HUES6 (cell line): Measurements from ENCODE around the gene U2AF1L4.

Source experiments
- H3K27ac ChIP-seq: 2 replicates; pipeline ENCODE4 v1.7.0; 2013; ENCODE audit warnings: low read depth, mild to moderate bottlenecking, low read length, inconsistent platforms
- H3K27me3 ChIP-seq: 2 replicates; pipeline ENCODE4 v1.6.1; 2013; ENCODE audit warnings: low read length; ENCODE audit not compliant: control insufficient read depth, insufficient read depth
- H3K36me3 ChIP-seq: 2 replicates; pipeline ENCODE4 v1.6.1; 2013; ENCODE audit warnings: low read length; ENCODE audit not compliant: control insufficient read depth, insufficient read depth
- H3K4me1 ChIP-seq: 2 replicates; pipeline ENCODE4 v1.6.1; 2013; ENCODE audit warnings: low read length; ENCODE audit not compliant: control insufficient read depth, insufficient read depth
- H3K4me3 ChIP-seq: 2 replicates; pipeline ENCODE4 v1.5.1; 2013; ENCODE audit warnings: low read depth, low read length
- H3K9ac ChIP-seq: one replicate; pipeline ENCODE4 v1.6.1; 2013; ENCODE audit warnings: mild to moderate bottlenecking, low read length
- H3K9me3 ChIP-seq: 2 replicates; pipeline ENCODE4 v1.6.1; 2013; ENCODE audit warnings: low read depth, low read length; ENCODE audit not compliant: control insufficient read depth, insufficient read depth

U2AF1L4 gene

GRCh38 chr19:35693835-35694599 lies 51.2 kb downstream of the U2AF1L4 start:
- Histone ChIP-seq H3K4me3 (no peak overlapping the region), H3K9ac (no peak overlapping the region), H3K9me3 (peaks cover 5% of the 10 kb centered on the region), H3K4me1 (no peaks in the 10 kb centered on the region), H3K27me3 (no peaks in the 10 kb centered on the region), H3K27ac (no peak overlapping the region), H3K36me3 (no peaks in the 10 kb centered on the region)

DNA sequence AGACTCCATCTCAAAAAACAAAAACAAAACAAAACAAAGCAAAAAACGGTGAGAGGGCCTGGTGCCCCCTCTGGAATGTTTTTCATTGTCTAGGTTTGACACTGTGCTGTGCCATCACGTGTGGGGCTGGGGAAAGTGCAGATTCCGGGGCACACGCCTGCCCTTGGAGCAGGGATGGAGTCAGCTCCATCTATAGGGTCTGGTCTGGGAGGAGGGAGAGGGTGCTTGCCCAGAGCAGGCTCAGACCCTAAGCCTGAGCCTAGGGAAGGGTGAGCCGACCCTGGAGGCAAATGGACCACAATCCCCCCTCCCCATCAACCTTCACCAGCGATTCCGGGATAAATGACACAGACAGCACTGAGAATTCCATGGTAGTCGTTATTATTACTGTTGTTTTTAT lies 51.8 kb downstream of the U2AF1L4 start:
- H3K27ac ChIP-seq = no peak overlapping the region
- no peaks in the 10 kb centered on the region for H3K36me3 ChIP-seq
- H3K9me3 ChIP-seq = peaks cover 5% of the 10 kb centered on the region
- H3K27me3 ChIP-seq = no peaks in the 10 kb centered on the region
- H3K9ac ChIP-seq = no peak overlapping the region
- no peaks in the 10 kb centered on the region for H3K4me1 ChIP-seq
- no peak overlapping the region for H3K4me3 ChIP-seq
